HUES48 (cell line): ENCODE measurements around the gene GLIS1.

Experiments used
- H3K27ac ChIP-seq: one replicate; pipeline ENCODE4 v1.7.0; 2013; ENCODE audit warnings: low read depth, low read length, inconsistent platforms
- H3K27me3 ChIP-seq: 2 replicates; pipeline ENCODE4 v1.6.1; 2013; ENCODE audit warnings: mild to moderate bottlenecking, low read length; ENCODE audit not compliant: control insufficient read depth, insufficient read depth
- H3K36me3 ChIP-seq: 2 replicates; pipeline ENCODE4 v1.6.1; 2013; ENCODE audit warnings: low read length; ENCODE audit not compliant: control insufficient read depth, insufficient read depth
- H3K4me1 ChIP-seq: 2 replicates; pipeline ENCODE4 v1.6.1; 2013; ENCODE audit warnings: mild to moderate bottlenecking, low read length; ENCODE audit not compliant: control insufficient read depth, insufficient read depth
- H3K4me3 ChIP-seq: 2 replicates; pipeline ENCODE4 v1.5.1; 2013; ENCODE audit warnings: mild to moderate bottlenecking, low read depth, low read length
- H3K9ac ChIP-seq: 2 replicates; pipeline ENCODE4 v1.6.1; 2013; ENCODE audit warnings: mild to moderate bottlenecking, low read depth, low read length, moderate library complexity
- H3K9me3 ChIP-seq: 2 replicates; pipeline ENCODE4 v1.6.1; 2013; ENCODE audit warnings: low read length; ENCODE audit not compliant: control insufficient read depth, insufficient read depth

GLIS1 gene

DNA sequence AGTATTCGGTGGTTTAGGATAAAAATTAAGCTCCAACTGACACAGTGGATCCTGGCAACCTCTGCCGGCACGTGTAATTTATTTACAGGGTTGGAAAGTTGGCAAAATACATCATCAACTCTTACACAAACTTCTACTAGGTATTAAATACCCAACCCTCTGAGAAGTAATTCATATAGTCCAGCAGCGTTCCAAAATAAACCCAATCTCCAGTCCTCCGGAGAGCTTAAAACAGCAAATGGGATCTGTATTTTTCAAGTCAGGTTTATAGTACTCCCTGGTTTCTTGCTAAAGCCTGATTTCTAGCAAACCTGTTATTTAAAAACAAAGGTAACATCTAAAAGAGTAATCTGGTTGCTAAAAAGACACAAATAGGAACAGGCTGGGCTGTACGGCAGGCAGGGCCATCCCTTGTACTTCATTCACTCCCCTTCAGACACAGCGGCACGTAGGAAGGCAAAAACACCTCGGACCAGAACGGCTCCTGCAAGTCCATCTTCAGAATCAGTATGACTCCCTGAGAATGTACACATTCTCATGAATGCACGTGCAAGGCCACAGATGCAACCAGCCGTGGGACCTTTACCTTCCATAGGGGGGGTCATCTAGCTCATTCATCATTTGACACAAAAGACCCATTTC is 8.6 kb downstream of the GLIS1 start:
- no peak overlapping the region for H3K9ac ChIP-seq
- H3K9me3 ChIP-seq: no peaks in the 10 kb centered on the region
- no peaks in the 10 kb centered on the region for H3K36me3 ChIP-seq
- no peak overlapping the region for H3K27ac ChIP-seq
- peaks cover 8% of the 10 kb centered on the region for H3K4me1 ChIP-seq
- H3K4me3 ChIP-seq: no peak overlapping the region
- peaks cover 11% of the 10 kb centered on the region for H3K27me3 ChIP-seq

DNA sequence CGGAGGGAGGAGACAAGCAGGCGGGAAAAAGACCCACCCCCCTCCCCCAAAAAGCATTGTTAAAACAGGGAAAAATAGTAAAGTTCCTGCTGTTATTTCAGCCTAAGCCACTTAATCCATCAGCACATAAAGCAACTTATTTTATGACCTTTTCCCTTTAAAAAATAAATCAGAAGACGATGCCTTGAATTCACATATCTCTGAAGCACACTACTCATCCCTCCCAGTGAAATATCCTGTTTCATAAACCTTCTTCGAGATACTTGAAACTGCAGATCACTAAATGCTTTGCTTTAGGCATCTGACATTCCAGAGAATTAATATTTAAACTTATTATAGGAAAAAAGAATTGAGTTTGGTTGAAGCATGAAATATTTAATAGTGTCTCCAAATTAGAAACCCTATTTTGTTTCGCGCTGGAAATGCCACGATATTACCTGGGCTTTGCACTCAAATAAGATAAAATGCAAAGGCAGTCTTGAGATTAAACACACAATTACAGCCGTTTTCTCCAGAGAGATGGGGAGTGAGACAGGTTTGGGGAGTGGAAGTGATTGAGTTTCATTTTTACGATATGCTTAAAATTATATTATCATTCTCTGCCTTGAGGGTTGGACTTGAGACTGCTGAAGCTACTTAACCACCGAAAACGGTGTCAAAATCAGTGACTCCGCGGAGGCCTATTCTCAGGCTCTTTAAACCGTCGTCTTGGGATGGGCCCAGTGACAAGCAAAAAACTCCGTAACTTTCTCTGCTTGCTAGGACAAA is 9.3 kb downstream of the GLIS1 start:
- H3K4me1 ChIP-seq: peaks cover 7% of the 10 kb centered on the region
- peaks cover 6% of the 10 kb centered on the region; the same call in 1 of the 2 replicates for H3K27me3 ChIP-seq
- H3K27ac ChIP-seq: no peak overlapping the region
- no peak overlapping the region for H3K4me3 ChIP-seq
- no peak overlapping the region for H3K9ac ChIP-seq
- no peaks in the 10 kb centered on the region for H3K36me3 ChIP-seq
- no peaks in the 10 kb centered on the region for H3K9me3 ChIP-seq

DNA sequence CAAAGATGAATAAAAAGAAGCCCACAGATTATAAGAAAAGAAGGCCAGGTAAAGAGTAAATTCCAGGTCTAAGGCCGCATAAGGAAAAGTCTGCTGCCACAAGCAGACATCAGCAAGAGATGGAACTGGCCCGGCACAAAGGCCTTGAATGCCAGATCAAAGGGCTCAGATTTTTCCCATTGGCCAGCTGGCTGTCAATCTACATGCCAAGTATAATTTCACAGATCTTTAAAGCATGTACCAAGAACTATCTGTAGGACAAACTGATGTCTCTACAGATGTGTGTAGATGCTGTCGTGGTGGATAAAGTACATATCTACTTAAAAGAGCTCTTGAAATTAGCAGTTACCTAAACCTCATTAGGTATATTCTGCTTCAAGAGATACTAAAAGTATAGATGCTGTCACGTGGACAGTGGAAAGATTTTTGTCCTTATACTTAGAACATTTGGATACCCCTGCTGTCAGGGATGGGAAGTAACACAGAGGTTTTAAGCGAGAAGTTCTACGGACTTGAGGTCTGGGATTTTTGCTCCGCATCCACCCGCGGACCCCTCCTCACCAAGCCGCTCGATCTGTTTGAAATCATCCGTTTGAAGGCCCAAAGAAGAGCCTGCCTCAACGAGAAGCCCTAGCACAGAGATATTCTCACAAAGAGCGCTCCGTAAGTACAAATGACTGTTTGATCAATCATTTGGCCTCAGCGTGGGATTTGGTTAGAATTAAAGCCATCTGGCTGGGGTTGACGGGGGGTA is 10.1 kb downstream of the GLIS1 start:
- peaks cover 3% of the 10 kb centered on the region; the same call in 1 of the 2 replicates for H3K27me3 ChIP-seq
- no peak overlapping the region for H3K9ac ChIP-seq
- no peak overlapping the region for H3K27ac ChIP-seq
- no peaks in the 10 kb centered on the region for H3K36me3 ChIP-seq
- H3K9me3 ChIP-seq: no peaks in the 10 kb centered on the region
- no peak overlapping the region for H3K4me3 ChIP-seq
- peaks cover 6% of the 10 kb centered on the region; the same call in 1 of the 2 replicates for H3K4me1 ChIP-seq

DNA sequence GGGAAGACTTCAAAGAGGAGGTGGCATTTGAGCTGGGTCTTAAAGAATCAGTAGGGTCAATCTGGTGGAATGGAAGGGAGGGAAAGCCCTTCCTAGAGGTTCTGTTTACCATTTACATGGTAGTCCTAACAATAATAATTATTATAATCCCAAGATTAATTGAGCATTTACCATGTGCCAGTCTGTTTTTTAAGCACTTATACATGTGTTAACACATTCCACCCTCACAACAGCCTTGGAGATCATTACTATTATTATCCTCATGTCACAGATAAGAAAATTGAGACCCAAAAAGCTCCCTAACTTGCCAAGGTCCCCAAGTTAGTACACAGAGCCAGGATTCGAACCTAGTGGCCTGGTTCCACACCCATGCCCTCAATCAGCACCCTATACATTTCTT is 10.8 kb downstream of the GLIS1 start:
- no peaks in the 10 kb centered on the region for H3K9me3 ChIP-seq
- H3K4me3 ChIP-seq: no peak overlapping the region
- H3K36me3 ChIP-seq: no peaks in the 10 kb centered on the region
- H3K27ac ChIP-seq: no peak overlapping the region
- peaks cover 6% of the 10 kb centered on the region; the same call in 1 of the 2 replicates for H3K4me1 ChIP-seq
- no peak overlapping the region for H3K9ac ChIP-seq
- peaks cover 3% of the 10 kb centered on the region; the same call in 1 of the 2 replicates for H3K27me3 ChIP-seq

DNA sequence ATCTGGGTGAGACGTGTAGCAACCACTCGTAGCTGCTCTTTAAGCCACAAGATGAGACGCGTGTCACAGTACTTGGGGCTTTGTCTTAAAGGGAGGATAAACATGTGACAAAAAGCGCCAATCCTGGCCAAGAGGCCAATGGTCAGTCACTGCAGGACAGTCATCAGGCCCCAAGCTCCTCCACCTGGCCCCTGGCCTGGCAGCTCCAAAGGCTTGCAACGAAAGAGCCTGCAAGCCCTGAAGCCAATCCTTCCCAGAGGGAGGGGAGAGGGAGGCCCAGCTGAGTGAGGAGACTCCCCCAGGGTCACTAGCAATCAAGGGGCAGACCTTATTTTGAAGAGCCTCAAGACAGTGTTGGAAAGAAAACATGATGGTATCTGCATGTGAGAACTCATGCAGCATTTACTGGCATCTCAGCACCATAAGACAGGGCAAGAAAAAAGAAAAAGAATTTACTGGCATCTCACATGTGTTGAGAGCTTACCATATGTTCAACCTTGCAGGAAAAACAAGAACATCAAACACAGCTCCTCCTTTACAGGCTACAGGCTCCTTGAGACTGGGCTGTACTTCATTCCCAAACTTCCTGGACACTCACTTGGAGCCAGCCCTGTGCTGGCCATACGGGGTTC is 11.4 kb downstream of the GLIS1 start:
- Histone ChIP-seq H3K9ac (no peak overlapping the region), H3K27ac (no peak overlapping the region), H3K4me3 (no peak overlapping the region), H3K9me3 (no peaks in the 10 kb centered on the region), H3K36me3 (no peaks in the 10 kb centered on the region), H3K27me3 (peaks cover 3% of the 10 kb centered on the region; the same call in 1 of the 2 replicates), H3K4me1 (peaks cover 6% of the 10 kb centered on the region; the same call in 1 of the 2 replicates)

- Histone ChIP-seq H3K36me3 (no peaks in the 10 kb centered on the region), H3K9me3 (no peaks in the 10 kb centered on the region)
Observed at GRCh38 chr1:53726009-53726600, 12.9 kb downstream of the GLIS1 start.

GRCh38 chr1:53725238-53725689 is 13.7 kb downstream of the GLIS1 start:
- H3K27me3 ChIP-seq: no peaks in the 10 kb centered on the region; the same call in 1 of the 2 replicates
- H3K27ac ChIP-seq: peak overlapping the region; percentile 19
- H3K4me3 ChIP-seq: no peak overlapping the region
- no peak overlapping the region for H3K9ac ChIP-seq
- H3K4me1 ChIP-seq: peaks cover 6% of the 10 kb centered on the region; the same call in 1 of the 2 replicates
- H3K9me3 ChIP-seq: no peaks in the 10 kb centered on the region
- H3K36me3 ChIP-seq: no peaks in the 10 kb centered on the region

More at GRCh38 chr1:53726009-53726600, 12.9 kb downstream of the GLIS1 start:
- peaks cover 6% of the 10 kb centered on the region; the same call in 1 of the 2 replicates for H3K4me1 ChIP-seq
- no peaks in the 10 kb centered on the region; the same call in 1 of the 2 replicates for H3K27me3 ChIP-seq
- H3K9ac ChIP-seq: no peak overlapping the region
- H3K27ac ChIP-seq: no peak overlapping the region
- H3K4me3 ChIP-seq: no peak overlapping the region

DNA sequence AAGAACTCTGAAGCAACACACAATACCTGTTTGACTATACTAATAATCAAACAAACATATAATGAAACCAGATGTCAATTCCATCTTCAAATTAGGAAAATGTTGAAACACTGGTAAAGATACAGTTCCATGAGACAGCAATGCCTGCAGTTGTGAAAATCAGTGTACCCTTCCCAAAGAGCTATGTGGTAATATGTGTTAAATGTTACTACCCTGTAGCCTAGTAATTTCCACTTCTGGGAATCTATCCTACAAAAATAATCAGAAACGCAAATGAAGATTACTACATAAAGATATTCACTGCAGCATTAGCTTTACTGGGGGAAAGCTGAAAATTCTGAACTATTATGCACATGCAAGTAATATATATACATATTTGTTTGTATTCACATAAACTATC is 16.9 kb downstream of the GLIS1 start:
- no peak overlapping the region for H3K4me3 ChIP-seq
- H3K9ac ChIP-seq: no peak overlapping the region
- H3K4me1 ChIP-seq: peaks cover 6% of the 10 kb centered on the region; the same call in 1 of the 2 replicates
- H3K27ac ChIP-seq: no peak overlapping the region
- H3K27me3 ChIP-seq: no peaks in the 10 kb centered on the region
- H3K36me3 ChIP-seq: no peaks in the 10 kb centered on the region
- no peaks in the 10 kb centered on the region for H3K9me3 ChIP-seq

DNA sequence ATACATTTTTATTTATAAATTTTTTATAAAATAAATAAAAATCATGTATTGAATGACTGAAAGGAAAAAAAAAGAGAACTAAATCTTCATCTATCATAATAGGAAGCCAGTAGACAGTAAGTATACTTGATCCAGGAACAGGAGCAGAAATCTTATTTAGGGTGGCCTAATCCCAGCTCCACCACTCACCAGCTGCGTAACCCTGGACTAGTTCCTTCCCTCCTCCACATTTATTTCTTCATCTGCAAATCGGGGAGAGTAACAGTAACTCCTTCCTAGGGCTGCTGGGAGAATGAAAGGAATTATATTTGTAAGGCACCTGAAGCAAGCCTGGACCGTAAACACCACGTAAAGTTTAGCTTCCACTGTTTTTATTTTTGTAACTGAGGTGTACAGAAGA is 17.9 kb downstream of the GLIS1 start:
- Histone ChIP-seq H3K27ac (no peak overlapping the region), H3K9ac (no peak overlapping the region), H3K36me3 (no peaks in the 10 kb centered on the region), H3K9me3 (no peaks in the 10 kb centered on the region), H3K27me3 (no peaks in the 10 kb centered on the region), H3K4me3 (no peak overlapping the region), H3K4me1 (peaks cover 6% of the 10 kb centered on the region; the same call in 1 of the 2 replicates)

- Histone ChIP-seq H3K4me1 (peaks cover 5% of the 10 kb centered on the region; the same call in 1 of the 2 replicates), H3K4me3 (no peak overlapping the region), H3K27ac (no peak overlapping the region), H3K9me3 (no peaks in the 10 kb centered on the region), H3K9ac (no peak overlapping the region), H3K36me3 (no peaks in the 10 kb centered on the region), H3K27me3 (no peaks in the 10 kb centered on the region)
Observed at GRCh38 chr1:53719469-53719868, 19.5 kb downstream of the GLIS1 start.
